Amniotic stem cell (primary cell): ENCODE measurements around the gene NTF4.
"Not testable (repeated sequence)": the region's sequence is repeated elsewhere in the genome, so short reads cannot be mapped to it uniquely, and the experiment has no call there.

Experiments used
- DNase-seq: peaks from one replicate; lab custom pipeline; 2025; lab: John Stamatoyannopoulos, UW

The NTF4 gene

GRCh38 chr19:49091391-49092038 lies 26.9 kb upstream of the NTF4 start:
- DNase-seq = no peak

DNA sequence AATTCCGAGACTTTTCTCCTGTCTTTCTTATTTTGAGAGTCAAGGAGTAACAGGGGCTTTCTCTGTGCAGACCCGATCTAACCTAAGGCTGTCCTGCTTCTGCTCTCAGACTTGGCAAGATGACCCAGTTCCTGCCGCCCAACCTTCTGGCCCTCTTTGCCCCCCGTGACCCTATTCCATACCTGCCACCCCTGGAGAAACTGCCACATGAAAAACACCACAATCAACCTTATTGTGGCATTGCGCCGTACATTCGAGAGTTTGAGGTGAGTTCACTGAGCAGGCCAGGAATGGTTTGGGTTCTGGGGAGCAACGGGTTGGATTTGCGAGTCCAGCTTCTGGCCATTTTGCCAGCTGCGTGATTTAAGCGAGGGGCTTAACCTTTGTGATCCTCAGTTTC lies 21.7 kb upstream of the NTF4 start:
- DNase-seq = no peak

GRCh38 chr19:49085868-49086232 lies 21.2 kb upstream of the NTF4 start:
- DNase-seq = no peak

GRCh38 chr19:49085020-49085867 lies 20.6 kb upstream of the NTF4 start, which contains the start of gene SNRNP70:
Gene SNRNP70, plus strand, starts transcription at chr19:49085451. Its CDS starts 964 bp downstream, at chr19:49086415.
- peak; percentile 98 for DNase-seq

GRCh38 chr19:49084206-49085019 lies 19.8 kb upstream of the NTF4 start:
- DNase-seq = no peak

DNA sequence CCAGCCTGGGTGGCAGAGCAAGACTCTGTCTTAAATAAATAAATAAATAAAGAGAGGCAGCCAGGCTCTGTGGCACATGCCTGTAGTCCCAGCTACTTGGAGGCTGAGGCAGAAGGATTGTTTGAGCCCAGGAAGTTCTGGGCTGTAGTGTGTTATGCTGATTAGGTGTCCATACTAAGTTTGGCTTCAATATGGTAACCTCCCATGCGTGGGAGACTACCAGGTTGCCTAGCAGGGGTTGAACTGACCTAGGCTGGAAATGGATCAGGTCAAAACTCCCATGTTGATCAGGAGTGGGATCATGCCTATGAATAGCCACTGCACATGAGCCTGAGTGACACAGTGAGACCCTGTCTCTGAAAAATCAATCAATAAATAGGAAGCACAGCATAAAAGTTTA lies 16.7 kb upstream of the NTF4 start:
- DNase-seq = no peak

- no peak for DNase-seq
These were observed 15.8 kb upstream of the NTF4 start for GRCh38 chr19:49080392-49080791.

DNA sequence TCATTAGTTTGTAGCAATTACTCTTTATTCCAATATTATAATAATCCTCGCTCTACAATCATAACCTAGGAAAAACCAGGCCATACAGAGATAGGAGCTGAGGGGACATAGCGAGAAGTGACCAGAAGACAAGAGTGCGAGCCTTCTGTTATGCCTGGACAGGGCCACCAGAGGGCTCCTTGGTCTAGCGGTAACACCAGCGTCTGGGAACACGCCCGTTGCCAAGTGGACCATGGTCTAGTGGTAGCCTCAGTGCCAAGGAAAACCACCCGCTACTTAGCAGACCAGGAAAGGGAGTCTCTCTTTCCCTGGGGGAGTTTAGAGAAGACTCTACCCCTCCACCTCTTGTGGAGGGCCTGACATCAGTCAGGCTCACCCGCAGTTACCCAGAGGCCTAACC lies 10.3 kb upstream of the NTF4 start:
- DNase-seq = not testable (repeated sequence)

DNA sequence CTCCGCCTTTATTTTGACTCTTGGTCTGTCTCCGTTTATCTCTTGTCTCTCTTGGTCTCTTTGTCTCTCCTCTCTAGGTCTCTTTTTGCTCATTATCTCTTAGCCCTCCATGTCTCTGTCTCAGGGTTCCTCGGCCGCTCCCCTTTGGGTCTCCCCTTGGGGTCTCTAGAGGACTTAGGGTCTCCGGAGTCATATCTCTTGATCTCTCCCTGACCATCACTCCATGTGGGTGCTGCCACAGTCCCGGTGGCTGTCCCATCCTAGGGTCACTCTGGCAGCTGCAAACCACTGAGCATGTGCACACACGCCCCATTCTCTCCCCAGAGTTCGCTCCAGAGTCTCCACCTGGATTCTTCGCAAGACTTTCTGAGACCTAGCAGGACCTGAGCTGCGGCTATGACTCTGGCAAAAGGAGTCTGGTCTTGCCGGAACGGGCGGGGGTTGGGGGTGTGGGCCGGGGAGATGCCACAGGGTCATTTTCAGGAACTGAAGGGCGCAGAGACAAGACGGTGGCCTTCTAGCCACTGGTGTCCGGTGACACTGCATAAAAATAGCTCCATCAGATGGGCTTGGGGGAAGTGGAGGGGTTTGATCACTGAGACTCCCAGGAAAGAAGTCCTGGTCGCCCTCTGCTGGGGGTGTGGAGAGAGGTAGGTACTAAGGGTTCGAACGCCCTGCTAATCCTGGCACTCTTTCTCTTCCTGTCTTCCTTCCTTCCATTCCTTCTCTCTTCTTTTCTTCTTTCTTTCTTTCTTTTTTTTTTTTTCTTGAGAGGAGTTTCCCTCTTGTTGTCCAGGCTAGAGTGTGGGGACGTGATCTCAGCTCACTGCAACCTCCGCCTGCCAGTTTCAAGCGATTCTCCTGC lies 9.1 kb upstream of the NTF4 start:
- no peak for DNase-seq

GRCh38 chr19:49071860-49072547 lies 7.4 kb upstream of the NTF4 start:
- no peak for DNase-seq

DNA sequence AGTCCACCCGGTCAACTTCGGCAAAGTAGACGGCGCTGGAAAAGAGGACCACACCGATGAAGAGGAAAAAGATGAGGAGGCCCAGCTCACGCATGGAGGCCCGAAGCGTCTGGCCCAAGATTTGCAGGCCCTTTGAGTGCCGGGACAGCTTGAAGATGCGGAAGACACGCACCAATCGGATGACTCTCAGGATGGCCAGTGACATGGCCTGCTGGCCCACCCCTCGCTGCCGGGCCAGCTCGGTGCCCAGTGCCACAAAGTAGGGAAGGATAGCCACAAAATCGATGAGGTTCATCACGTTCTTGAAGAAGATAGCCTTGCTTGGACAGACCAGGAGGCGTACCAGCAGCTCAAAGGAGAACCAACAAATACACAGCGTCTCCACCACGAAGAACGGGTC lies 5.8 kb upstream of the NTF4 start:
- DNase-seq = no peak

DNA sequence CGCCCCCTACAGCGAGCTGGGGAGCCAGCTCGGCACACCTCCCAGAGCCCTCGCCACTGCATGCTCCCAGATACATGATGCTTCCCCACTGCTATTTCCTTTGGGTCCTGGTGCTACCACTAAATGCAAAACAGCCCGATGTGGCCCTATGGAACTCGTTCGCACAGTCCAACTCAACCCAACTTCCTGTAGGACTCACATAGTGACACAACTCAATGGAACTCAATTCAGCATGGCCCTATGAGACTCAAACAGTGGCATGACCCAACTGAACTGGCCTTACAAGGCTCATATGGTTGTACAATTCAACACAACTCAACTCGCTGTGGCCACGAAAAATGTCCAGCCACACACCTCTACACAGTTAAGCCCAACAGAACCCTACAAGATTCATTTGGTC lies 4.4 kb upstream of the NTF4 start:
- no peak for DNase-seq

DNA sequence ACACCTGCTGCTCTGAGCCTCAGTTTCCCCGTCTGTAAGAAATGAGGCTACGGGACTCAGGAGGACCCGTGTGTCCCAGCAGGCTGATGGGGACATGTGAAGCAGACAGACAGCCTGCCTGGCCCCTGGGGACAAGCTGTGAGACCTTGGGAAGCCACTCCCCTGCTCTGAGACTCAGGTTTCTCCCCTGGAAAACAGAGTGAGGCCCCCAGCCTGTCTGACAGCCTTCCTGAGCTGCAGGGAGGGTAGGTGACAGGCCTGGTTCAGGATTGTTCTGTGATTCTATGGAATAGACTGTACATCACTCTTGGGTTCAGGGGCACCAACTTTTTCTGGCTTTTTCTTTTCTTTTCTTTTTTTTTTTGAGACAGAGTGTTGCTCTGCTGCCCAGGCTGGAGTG lies 2.9 kb upstream of the NTF4 start:
- DNase-seq = no peak

DNA sequence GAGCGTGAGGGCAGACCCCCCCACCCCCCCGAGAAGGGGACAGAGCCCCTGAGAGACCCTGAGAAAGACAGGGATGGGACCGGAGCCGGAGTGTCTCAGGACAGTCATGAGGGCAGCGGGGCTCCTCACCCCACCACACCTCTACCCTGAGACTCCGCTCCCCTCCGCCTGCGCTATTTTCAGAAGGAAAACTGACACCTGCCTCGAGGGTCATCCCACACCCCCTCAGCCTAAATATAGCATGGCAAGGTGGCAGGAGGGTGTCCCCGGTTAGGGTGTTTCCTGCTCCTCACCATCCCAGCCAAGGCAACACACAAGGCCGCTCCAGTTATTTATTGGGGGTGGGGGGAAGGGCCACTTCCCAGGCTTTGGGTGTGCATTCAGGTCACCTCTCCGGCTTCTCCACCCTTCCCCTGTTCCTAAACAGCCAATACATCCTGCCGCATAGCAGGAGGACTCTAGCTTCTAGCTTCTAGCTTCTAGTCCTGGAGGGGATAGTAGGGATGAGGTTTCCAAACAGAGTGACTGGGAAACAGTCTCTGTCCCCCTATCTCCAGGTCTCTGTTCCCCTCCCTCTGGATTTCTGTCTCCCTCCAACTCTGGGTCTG lies 1.4 kb upstream of the NTF4 start:
- no peak for DNase-seq

DNA sequence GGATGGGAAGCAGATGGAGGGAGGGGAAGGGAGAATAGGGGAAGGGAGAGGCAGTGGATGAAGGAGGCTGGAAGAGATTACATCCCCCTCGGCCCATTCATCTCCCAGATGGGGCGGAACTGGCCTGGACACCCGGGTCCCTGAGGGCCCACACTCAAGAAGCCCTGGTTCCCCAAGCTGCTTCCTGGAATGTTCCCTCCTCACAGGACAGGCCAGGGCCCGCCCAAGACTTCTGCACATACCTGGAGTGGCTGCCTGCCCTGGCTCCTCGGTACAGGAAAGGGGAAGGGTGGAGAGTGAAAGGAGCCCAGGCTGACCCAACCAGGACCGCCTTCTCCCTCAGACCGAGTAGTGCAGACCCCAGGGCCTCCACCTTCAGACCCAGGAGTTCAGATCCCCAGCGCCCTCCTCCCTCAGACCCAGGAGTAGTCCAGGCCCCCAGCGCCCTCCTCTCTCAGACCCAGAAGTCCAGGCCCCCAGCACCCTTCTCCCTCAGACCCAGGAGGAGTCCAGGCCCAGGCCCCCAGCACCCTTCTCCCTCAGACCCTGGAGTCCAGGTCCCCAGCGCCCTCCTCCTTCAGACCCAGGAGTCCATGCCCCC lies 489 bp downstream of the NTF4 start:
- DNase-seq = no peak

GRCh38 chr19:49061445-49061844 lies 3.2 kb downstream of the NTF4 start:
- no peak for DNase-seq

GRCh38 chr19:49061000-49061399 lies 3.6 kb downstream of the NTF4 start:
- DNase-seq = no peak

- no peak for DNase-seq
These were observed 5.6 kb downstream of the NTF4 start for GRCh38 chr19:49059053-49059452.

DNA sequence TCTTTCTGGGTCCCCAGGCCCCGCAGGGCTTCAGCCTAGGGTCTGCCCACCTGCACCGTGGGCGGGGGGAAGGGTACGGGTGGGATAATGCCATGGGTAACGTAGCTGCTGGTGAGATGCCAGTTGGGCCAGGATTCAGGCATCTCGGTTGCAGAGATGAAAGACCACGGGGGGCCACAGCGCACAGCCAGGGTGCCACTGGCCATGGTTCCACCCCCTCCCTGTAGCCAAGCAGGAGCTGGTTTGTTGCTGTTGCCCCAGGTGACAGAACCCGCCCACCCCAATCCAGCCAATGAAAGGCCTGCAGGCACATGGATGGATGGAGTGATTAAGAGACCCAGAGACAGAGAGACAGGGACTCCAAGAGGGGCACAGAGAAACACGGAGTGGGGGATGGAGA lies 6.1 kb downstream of the NTF4 start:
- DNase-seq = no peak

DNA sequence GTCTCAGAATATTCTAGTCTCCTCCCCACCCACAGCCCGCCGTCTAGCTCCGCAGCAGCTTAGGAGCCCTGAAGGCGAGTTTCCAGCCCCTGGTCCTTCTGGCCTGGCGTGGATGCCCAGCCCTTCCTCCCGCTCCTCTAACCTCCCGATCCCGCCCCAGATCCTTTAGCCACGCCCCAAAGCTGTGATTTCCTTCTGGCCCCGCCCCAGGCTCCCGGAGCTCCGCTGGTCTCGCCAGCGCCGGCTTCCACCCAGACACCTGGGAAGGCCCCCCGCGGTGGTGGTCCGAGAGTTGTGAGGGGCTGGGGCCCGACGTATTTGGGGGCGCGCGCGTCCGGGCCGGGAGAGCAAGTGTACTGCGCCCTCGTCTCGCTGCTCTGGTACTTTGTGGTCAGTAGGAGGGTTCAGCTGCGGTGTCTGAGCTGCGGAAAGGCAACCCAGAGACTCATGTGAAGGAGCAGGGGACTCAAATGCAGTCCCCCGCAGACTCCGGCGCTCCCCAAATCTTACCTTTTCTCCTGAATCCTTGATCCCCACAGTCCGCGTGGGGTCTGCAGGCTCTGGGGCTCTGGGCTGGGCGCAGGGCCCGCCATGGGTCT lies 6.9 kb downstream of the NTF4 start, which contains the start of gene CGB7:
Gene CGB7 (minus strand): TSS at position 114 of the 599 bp plus-strand sequence. CDS start 2,374 bp downstream, outside the sequence.
- DNase-seq = no peak
